ENCODE results near the gene TRMT112. TPM values are rescaled to one million over a fixed set of nuclear protein-coding genes. Genes with fewer than 3 reads are reported as not detected.

Gene TRMT112
- total RNA-seq, 1 donor from 2014 or later, result 93.1 TPM

DNA sequence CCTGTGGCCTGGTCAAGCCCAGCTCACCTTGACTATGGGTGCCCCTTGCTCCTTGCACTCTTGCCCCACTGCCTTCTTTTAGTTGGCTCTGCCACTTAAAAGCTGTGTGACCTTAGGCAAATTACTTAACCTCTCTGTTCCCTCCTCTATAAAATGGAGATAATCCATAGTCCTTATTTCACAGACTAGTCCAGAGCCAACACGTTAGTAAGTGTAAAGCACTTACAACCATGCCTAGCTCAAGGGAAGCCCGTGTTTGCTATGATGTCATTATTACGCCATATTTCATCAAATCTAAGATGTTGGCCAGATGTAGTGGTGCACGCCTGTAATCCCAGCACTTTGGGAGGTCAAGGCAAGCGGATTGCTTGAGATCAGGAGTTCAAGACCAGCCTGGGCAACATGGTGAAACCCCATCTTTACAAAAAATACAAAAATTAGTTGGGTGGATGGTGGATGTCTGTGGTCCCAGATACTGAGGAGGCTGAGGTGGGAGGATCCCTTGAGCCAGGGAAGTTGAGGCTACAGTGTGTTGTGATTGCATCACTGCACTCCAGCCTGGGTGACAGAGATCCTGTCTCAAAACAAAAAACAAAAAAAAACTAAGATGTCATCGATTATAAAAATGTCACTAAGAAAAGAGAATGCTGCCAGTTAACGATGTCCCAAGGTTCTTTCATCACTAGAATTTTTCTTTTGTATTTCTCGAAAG is 20.3 kb upstream of the TRMT112 start:
- TF ChIP-seq, protein P1, sequence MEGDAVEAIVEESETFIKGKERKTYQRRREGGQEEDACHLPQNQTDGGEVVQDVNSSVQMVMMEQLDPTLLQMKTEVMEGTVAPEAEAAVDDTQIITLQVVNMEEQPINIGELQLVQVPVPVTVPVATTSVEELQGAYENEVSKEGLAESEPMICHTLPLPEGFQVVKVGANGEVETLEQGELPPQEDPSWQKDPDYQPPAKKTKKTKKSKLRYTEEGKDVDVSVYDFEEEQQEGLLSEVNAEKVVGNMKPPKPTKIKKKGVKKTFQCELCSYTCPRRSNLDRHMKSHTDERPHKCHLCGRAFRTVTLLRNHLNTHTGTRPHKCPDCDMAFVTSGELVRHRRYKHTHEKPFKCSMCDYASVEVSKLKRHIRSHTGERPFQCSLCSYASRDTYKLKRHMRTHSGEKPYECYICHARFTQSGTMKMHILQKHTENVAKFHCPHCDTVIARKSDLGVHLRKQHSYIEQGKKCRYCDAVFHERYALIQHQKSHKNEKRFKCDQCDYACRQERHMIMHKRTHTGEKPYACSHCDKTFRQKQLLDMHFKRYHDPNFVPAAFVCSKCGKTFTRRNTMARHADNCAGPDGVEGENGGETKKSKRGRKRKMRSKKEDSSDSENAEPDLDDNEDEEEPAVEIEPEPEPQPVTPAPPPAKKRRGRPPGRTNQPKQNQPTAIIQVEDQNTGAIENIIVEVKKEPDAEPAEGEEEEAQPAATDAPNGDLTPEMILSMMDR (IDR thresholded peaks at IDR 0.05; ENCODE audit: partially characterized antibody, unreplicated experiment), result no peak
- Mint-ChIP-seq H3K9me3 (ENCODE audit: unreplicated experiment) (peaks cover 25% of the 10 kb centered on the region), H3K27me3 (ENCODE audit: unreplicated experiment) (peaks cover 11% of the 10 kb centered on the region), H3K36me3 (ENCODE audit: unreplicated experiment) (peaks cover 4% of the 10 kb centered on the region), H3K4me3 (ENCODE audit: unreplicated experiment) (peak overlapping the region; percentile 30), H3K4me1 (ENCODE audit: low read depth, unreplicated experiment) (peaks cover 28% of the 10 kb centered on the region), H3K27ac (ENCODE audit: unreplicated experiment) (peak overlapping the region; percentile 43)
- no peak for DNase-seq

DNA sequence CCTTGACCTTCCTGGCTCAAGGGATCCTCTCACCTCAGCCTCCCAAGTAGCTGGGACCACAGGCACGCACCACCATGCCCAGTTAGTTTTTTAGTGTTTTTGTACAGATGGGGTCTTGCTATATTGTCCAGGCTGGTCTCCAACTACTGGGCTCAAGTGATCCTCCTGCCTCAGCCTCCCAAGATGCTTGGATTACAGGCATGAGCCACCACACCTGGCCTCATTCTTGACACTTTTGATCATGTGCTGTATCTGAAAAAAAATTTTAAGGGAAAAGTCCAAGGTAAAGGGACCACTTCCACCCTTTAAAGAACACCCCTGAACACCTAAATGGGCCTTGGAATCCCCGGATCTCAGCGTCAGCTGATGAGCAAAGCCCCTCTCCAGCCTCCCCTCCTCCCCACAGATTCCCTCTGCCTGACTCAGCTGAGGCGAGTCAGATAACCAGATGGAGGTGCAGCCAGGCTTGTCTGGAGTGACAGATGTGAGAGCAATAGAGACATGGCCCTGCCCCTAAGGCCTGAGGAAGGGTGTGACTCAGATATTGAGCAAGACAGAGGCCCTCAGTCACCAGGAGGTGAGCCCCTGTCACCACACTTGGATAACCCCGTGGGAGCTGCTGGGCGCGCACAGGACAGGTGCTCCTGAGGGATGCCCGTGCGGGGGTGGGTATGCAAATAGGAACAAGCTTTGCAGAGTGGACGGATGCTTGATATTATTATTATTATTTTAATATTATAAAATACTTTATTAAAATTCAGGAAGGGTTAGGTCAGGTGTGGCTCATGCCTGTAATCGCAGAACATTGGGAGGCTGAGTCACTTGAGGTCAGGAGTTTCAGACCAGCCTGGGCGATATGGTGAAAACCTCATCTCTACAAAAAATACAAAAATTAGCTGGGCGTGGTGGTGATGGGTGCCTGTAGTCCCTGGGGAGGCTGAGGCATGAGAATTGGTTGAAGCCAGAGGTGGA is 17.7 kb upstream of the TRMT112 start:
- Mint-ChIP-seq H3K27ac (ENCODE audit: unreplicated experiment) (peak overlapping the region; percentile 97), H3K36me3 (ENCODE audit: unreplicated experiment) (peaks cover 4% of the 10 kb centered on the region), H3K4me3 (ENCODE audit: unreplicated experiment) (peak overlapping the region; percentile 82), H3K9me3 (ENCODE audit: unreplicated experiment) (peaks cover 17% of the 10 kb centered on the region), H3K27me3 (ENCODE audit: unreplicated experiment) (peaks cover 14% of the 10 kb centered on the region), H3K4me1 (ENCODE audit: low read depth, unreplicated experiment) (peaks cover 27% of the 10 kb centered on the region)
- TF ChIP-seq, protein P1 (IDR thresholded peaks at IDR 0.05; ENCODE audit: partially characterized antibody, unreplicated experiment), result no peak
- peak; percentile 87 for DNase-seq

DNA sequence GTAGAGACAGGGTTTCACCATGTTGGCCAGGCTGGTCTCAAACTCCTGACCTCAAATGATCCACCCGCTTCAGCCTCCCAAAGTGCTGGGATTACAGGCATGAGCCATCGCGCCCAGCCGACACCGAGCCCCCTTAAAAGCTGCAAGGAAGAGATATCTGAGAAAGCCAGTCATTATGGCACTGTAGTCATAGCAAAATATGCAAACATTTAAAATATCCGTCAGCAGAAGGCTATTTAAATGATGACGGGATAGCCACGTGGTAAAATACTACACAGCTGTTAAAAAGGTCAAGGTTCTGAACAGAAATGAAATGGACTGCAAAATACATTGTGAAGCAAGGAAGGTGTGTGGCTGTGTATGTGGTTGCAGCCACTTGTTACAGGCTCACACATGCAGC is 16.2 kb upstream of the TRMT112 start:
- TF ChIP-seq, protein P1 (IDR thresholded peaks at IDR 0.05; ENCODE audit: partially characterized antibody, unreplicated experiment), result no peak
- Mint-ChIP-seq H3K4me1 (ENCODE audit: low read depth, unreplicated experiment) (peaks cover 23% of the 10 kb centered on the region), H3K36me3 (ENCODE audit: unreplicated experiment) (no peaks in the 10 kb centered on the region), H3K9me3 (ENCODE audit: unreplicated experiment) (peaks cover 18% of the 10 kb centered on the region), H3K4me3 (ENCODE audit: unreplicated experiment) (peak overlapping the region; percentile 20), H3K27me3 (ENCODE audit: unreplicated experiment) (peaks cover 17% of the 10 kb centered on the region), H3K27ac (ENCODE audit: unreplicated experiment) (no peak overlapping the region)
- DNase-seq, result no peak

DNA sequence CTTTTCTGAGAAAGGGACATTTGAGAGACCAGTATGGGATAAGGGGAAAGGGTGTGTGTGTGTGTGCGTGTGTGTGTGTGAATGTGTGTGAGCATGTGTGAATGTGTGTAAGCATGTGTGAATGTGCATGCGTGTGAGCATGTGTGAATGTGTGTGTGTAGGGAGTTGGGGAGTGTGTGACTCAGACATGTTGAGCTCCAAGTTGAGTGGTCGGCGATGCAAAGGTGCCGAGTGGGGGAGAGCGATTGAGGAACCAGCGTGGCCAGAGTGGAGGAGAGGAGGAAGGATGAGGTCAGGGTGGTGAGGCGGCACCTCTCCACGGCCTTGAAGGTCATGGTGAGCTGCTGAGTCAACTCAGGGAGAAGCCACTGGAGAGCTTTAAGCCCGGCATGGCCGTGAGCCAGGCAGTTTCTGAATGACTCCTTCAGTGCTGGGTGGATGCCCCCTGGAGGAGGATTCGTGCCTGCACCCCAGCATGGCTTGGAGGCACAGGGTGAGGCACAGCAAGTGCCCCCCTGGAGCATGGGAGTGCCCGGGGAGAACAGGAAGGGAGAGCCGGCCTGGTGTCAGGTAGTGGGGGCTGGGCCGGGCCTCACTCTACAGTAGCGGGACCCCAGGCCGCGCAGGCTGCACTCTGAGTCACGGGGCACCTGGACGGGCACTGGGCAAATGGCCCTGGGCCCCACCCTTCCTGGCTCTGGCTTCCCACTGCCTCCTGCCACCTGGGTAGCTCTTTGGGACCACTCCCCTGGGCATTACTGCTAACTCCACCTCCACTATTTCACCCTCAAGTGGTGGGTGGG is 14.4 kb upstream of the TRMT112 start:
- peak overlapping the region; percentile 21 for H3K4me3 Mint-ChIP-seq (ENCODE audit: unreplicated experiment)
- TF ChIP-seq, protein P1 (IDR thresholded peaks at IDR 0.05; ENCODE audit: partially characterized antibody, unreplicated experiment), result peak; percentile 59
- peaks cover 4% of the 10 kb centered on the region for H3K36me3 Mint-ChIP-seq (ENCODE audit: unreplicated experiment)
- peaks cover 17% of the 10 kb centered on the region for H3K4me1 Mint-ChIP-seq (ENCODE audit: low read depth, unreplicated experiment)
- peaks cover 15% of the 10 kb centered on the region for H3K9me3 Mint-ChIP-seq (ENCODE audit: unreplicated experiment)
- peaks cover 14% of the 10 kb centered on the region for H3K27me3 Mint-ChIP-seq (ENCODE audit: unreplicated experiment)
- peak; percentile 62 for DNase-seq
- peak overlapping the region; percentile 36 for H3K27ac Mint-ChIP-seq (ENCODE audit: unreplicated experiment)

Data from glutamatergic neuron (in vitro differentiated cells).